Panc1 (cell line): ENCODE data around the gene OR3A2. TPM values are rescaled to one million over a fixed set of nuclear protein-coding genes. Genes with fewer than 3 reads are reported as not detected.
"Not testable (repeated sequence)": the region's sequence is repeated elsewhere in the genome, so short reads cannot be mapped to it uniquely, and the experiment has no call there.

Experiments used
- ATAC-seq: fragments of 200-7000 bp; cut with Tn5 transposase; 2 replicates; pipeline ENCODE4 v1.9.1; 2020; ENCODE audit warnings: mild to moderate bottlenecking, moderate library complexity
- BruUV-seq: library from RNA; stranded (reverse); fragments of 400-500 nt; replicated peaks from 2 replicates; lab custom pipeline; 2021; lab: Mats Ljungman, UMichigan
- CTCF ChIA-PET: fragments of 300-600 bp; sonication (Branson Sonifier 250); formaldehyde crosslinking; loops from one replicate; lab custom pipeline; 2022; ENCODE audit warnings: antibody characterized with exemption; lab: Charles Lee
- POLR2A ChIA-PET: fragments of 300-600 bp; sonication (Branson Sonifier 250); formaldehyde crosslinking; loops from one replicate; lab custom pipeline; 2022; ENCODE audit warnings: antibody characterized with exemption; lab: Charles Lee
- DNase-seq: peaks from one replicate; pipeline ENCODE4 v3.0.0-alpha.2; 2010; ENCODE audit warnings: low read depth, low spot score
- H3K27ac ChIP-seq: 2 replicates; pipeline ENCODE4 v1.5.1; 2011; ENCODE audit warnings: mild to moderate bottlenecking, low read length, inconsistent platforms
- H3K27me3 ChIP-seq: fragments of 200-500 bp; sonication (Bioruptor generic); 2 replicates; pipeline ENCODE4 v1.6.0; 2014; ENCODE audit warnings: low read length, inconsistent platforms; ENCODE audit not compliant: control insufficient read depth, insufficient read depth
- H3K36me3 ChIP-seq: fragments of 200-500 bp; sonication (Bioruptor generic); 2 replicates; pipeline ENCODE4 v1.5.1; 2014; ENCODE audit warnings: inconsistent platforms, mild to moderate bottlenecking, low read length, moderate library complexity; ENCODE audit not compliant: control insufficient read depth, insufficient read depth
- H3K4me1 ChIP-seq: 2 replicates; pipeline ENCODE4 v1.5.1; 2011; ENCODE audit warnings: inconsistent platforms, mild to moderate bottlenecking, low read length, moderate library complexity; ENCODE audit not compliant: control insufficient read depth, insufficient read depth
- H3K4me3 ChIP-seq, 2 experiments: 2 replicates each; pipeline ENCODE4 v1.5.1; 2011 to 2012; ENCODE audit warnings: low read depth in 2 of 2, low read length in 2 of 2, mild to moderate bottlenecking in 2 of 2, inconsistent platforms in 1 of 2, moderate library complexity in 1 of 2
- H3K9me3 ChIP-seq: fragments of 200-500 bp; sonication (Bioruptor generic); 2 replicates; pipeline ENCODE4 v1.5.1; 2014; ENCODE audit warnings: low read depth, mild to moderate bottlenecking, inconsistent platforms, low read length, moderate library complexity; ENCODE audit not compliant: control insufficient read depth, insufficient read depth
- POLR2AphosphoS5 ChIP-seq: IDR thresholded peaks from 2 replicates; pipeline ENCODE4 v1.6.1; 2012; ENCODE audit warnings: mild to moderate bottlenecking, low read depth, low read length, moderate library complexity
- SIN3A ChIP-seq: IDR thresholded peaks from 2 replicates; pipeline ENCODE4 v1.6.1; 2012; ENCODE audit warnings: low read depth, mild to moderate bottlenecking, low read length, moderate library complexity, borderline replicate concordance; ENCODE audit not compliant: insufficient read depth
- TCF7L2 ChIP-seq: IDR thresholded peaks from 2 replicates; pipeline ENCODE4 v1.6.1; 2011; ENCODE audit warnings: mild to moderate bottlenecking, low read depth, low read length, inconsistent platforms
- in situ Hi-C: cut with HindIII; loops from 2 replicates; pipeline ENCODE4 v1.10.0; 2016; ENCODE audit warnings: low sequenced_read_pairs, low pct_unique_long_range_greater_than_20kb
- intact Hi-C: fragments of 100-400 bp; cut with micrococcal nuclease; formaldehyde crosslinking; loops from one replicate; pipeline ENCODE4 v1.10.0; 2022; ENCODE audit not compliant: unreplicated experiment
- total RNA-seq: library from RNA; stranded (reverse); gene quantifications from one replicate; pipeline ENCODE4 v1.2.1, GENCODE V29; 2021; ENCODE audit not compliant: unreplicated experiment
- TF ChIP-seq, protein P1 (sequence below), 2 experiments: IDR thresholded peaks; 2 replicates each; pipeline ENCODE4 v1.6.1; 2011 to 2012; ENCODE audit warnings: low read depth in 2 of 2, control low read depth in 1 of 2, low read length in 1 of 2, mild to moderate bottlenecking in 1 of 2, moderate library complexity in 1 of 2; ENCODE audit not compliant: insufficient read depth in 1 of 2
- TF ChIP-seq, protein P2 (sequence below): fragments of 450-650 bp; IDR thresholded peaks from 2 replicates; pipeline ENCODE4 v1.5.1; 2017; ENCODE audit warnings: mild to moderate bottlenecking

The OR3A2 gene
- total RNA-seq, 1 experiment from 2014 or later, result not detected

DNA sequence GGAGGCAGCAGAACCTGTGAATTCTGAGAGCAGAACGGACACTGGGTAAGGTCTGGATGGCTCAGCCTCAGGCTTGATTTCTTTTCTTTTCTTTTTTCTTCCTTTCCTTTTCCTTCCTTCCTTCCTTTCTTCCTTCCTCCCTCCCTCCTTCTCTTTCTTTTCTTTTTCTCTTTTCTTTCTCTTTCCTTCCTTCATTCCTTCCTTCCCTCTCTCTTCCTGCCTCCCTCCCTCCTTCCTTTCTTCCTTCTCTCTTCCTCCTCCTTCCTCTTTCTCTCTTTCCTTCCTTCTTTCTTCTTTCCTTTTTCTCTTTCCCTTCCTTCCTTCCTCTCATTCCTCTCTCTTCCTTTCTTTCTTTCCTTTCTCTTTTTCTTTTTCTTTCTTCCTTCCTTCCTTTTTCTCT lies 125.9 kb downstream of the OR3A2 start:
- Histone ChIP-seq H3K27ac (no peak overlapping the region), H3K4me1 (no peaks in the 10 kb centered on the region), H3K9me3 (no peaks in the 10 kb centered on the region), H3K27me3 (peaks cover 2% of the 10 kb centered on the region), H3K36me3 (no peaks in the 10 kb centered on the region), H3K4me3 (no peak overlapping the region)
- ChIA-PET CTCF (no interaction called here), POLR2A (no interaction called here)
- in situ Hi-C loops, result no loop called here
- no peak for ATAC-seq
- no peak for DNase-seq
- intact Hi-C loops, result no loop called here
- no TSS peak for BruUV-seq
- no peak for TF ChIP-seq SIN3A
- no peak for TF ChIP-seq TCF7L2
- no peak for TF ChIP-seq POLR2AphosphoS5
- TF ChIP-seq, protein P1, sequence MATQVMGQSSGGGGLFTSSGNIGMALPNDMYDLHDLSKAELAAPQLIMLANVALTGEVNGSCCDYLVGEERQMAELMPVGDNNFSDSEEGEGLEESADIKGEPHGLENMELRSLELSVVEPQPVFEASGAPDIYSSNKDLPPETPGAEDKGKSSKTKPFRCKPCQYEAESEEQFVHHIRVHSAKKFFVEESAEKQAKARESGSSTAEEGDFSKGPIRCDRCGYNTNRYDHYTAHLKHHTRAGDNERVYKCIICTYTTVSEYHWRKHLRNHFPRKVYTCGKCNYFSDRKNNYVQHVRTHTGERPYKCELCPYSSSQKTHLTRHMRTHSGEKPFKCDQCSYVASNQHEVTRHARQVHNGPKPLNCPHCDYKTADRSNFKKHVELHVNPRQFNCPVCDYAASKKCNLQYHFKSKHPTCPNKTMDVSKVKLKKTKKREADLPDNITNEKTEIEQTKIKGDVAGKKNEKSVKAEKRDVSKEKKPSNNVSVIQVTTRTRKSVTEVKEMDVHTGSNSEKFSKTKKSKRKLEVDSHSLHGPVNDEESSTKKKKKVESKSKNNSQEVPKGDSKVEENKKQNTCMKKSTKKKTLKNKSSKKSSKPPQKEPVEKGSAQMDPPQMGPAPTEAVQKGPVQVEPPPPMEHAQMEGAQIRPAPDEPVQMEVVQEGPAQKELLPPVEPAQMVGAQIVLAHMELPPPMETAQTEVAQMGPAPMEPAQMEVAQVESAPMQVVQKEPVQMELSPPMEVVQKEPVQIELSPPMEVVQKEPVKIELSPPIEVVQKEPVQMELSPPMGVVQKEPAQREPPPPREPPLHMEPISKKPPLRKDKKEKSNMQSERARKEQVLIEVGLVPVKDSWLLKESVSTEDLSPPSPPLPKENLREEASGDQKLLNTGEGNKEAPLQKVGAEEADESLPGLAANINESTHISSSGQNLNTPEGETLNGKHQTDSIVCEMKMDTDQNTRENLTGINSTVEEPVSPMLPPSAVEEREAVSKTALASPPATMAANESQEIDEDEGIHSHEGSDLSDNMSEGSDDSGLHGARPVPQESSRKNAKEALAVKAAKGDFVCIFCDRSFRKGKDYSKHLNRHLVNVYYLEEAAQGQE (IDR thresholded peaks at IDR 0.05; ENCODE audit: insufficient read depth in 1 of 2, low read depth in 2 of 2, low read length in 1 of 2), result no peak
- TF ChIP-seq, protein P2, sequence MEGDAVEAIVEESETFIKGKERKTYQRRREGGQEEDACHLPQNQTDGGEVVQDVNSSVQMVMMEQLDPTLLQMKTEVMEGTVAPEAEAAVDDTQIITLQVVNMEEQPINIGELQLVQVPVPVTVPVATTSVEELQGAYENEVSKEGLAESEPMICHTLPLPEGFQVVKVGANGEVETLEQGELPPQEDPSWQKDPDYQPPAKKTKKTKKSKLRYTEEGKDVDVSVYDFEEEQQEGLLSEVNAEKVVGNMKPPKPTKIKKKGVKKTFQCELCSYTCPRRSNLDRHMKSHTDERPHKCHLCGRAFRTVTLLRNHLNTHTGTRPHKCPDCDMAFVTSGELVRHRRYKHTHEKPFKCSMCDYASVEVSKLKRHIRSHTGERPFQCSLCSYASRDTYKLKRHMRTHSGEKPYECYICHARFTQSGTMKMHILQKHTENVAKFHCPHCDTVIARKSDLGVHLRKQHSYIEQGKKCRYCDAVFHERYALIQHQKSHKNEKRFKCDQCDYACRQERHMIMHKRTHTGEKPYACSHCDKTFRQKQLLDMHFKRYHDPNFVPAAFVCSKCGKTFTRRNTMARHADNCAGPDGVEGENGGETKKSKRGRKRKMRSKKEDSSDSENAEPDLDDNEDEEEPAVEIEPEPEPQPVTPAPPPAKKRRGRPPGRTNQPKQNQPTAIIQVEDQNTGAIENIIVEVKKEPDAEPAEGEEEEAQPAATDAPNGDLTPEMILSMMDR, result no peak

DNA sequence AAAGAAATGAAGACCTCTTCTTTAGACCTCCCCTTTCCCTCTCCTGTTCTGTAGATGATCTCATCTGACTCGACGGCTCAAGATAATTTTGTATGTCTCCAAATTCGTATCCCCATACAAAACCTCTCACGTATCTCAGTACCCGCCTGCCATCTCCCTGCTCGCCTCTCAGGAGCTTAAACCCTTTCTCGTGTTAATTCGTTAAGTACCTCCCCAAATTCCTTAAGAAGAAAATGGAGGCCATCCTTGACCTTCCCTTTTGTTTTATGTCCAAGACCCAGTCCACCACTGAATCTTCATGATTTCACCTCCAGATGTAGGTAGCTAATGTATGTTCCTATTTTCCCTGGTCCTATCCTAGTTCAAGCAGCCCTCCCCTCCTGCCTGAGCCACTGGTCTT lies 129.5 kb downstream of the OR3A2 start:
- TF ChIP-seq, protein P1 (IDR thresholded peaks at IDR 0.05; ENCODE audit: insufficient read depth in 1 of 2, low read depth in 2 of 2, low read length in 1 of 2), result no peak
- TF ChIP-seq TCF7L2 (no peak), SIN3A (no peak), POLR2AphosphoS5 (no peak)
- TF ChIP-seq, protein P2, result no peak
- intact Hi-C loops, result no loop called here
- DNase-seq, result no peak
- Histone ChIP-seq H3K4me1 (no peaks in the 10 kb centered on the region), H3K9me3 (no peaks in the 10 kb centered on the region), H3K27ac (no peak overlapping the region), H3K4me3 (no peak overlapping the region), H3K27me3 (peaks cover 2% of the 10 kb centered on the region; the same call in 1 of the 2 replicates), H3K36me3 (no peaks in the 10 kb centered on the region)
- POLR2A ChIA-PET, result no interaction called here
- no peak for ATAC-seq
- BruUV-seq, result no TSS peak
- CTCF ChIA-PET, result interaction anchor here (0.7 kb wide), 1 partner anchor 540 kb away, joined by 6 read pairs; no protein-coding TSS in a partner anchor
- in situ Hi-C loops, result no loop called here

DNA sequence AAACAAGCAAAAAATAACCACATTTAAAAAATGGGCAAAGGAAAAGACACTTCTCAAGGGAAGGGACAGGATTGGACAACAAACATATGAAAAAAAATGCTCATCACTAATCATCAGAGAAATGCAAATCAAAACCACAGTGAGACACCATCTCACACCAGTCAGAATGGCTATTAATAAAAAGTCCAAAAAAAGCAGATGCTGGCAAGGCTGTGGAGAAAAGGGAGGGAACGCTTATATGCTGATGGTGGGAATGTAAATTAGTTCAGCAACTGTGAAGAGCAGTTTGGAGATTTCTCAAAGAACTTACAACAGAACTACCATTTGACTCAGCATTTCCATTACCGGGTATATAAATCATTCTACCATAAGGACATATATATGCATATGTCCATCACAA lies 137.1 kb downstream of the OR3A2 start:
- intact Hi-C loops, in situ Hi-C loops, H3K36me3 ChIP-seq, POLR2A ChIA-PET, H3K4me3 ChIP-seq, ATAC-seq, BruUV-seq, H3K27ac ChIP-seq, H3K4me1 ChIP-seq, H3K9me3 ChIP-seq, CTCF ChIA-PET, DNase-seq, H3K27me3 ChIP-seq: not testable (repeated sequence)

DNA sequence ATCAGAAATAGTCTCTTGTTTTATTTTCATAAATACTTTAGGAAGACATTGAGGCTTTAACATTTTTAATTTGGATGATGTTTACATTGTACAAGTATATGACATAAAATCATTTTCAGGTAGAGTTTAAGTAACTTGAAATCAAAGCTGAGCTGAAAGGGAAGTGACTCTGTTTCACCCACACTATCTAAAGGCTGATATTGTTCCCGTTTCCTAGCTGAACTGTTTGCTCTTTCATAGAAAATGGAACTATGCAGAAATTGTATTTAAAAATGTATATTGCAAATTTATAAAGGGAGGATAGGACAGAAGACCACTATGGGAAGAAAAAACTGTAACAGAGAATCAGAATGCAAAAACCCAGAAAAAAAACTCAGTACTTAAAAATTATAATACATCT lies 141.3 kb downstream of the OR3A2 start:
- BruUV-seq, H3K27me3 ChIP-seq, POLR2A ChIA-PET, H3K4me3 ChIP-seq, H3K27ac ChIP-seq, ATAC-seq, H3K36me3 ChIP-seq, H3K4me1 ChIP-seq, H3K9me3 ChIP-seq, in situ Hi-C loops, intact Hi-C loops, DNase-seq, CTCF ChIA-PET: not testable (repeated sequence)
